Hair follicle dermal papilla cell (primary cell): ENCODE results near the gene GIMAP8. TPM values are rescaled to one million over a fixed set of nuclear protein-coding genes. Genes with fewer than 3 reads are reported as not detected.

Source experiments
- total RNA-seq: library from RNA; depleted of rRNA; stranded (reverse); fragments of >200 nt; gene quantifications from 2 replicates; pipeline ENCODE4 v1.2.3, GENCODE V29; 2012

The GIMAP8 gene
- total RNA-seq, result not detected in 2 replicates

DNA sequence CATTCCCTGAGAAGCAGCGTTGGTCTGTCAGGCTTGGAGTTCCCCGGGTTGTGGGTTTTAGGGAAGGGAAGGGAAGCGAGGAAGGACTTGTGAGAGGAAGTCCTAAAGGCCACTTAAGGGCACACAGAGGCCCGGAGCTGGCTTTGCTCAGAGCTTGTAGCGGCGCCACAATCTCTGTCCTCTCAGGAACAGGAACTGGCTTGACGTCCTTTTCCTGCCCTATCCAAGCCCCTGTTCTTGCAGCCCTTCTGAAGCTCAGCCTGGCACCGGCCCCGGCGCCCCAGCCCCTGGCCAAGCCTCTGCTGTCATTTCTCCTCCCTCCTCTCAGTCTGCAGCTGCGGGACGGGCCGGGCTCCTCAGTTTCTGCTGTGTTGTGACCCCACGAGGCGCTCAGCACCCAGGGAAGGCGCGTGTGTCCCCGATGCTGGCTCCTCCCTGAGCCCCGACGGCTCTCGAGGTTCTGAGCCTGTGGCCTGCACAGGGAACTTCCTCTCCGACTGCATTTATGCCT, at the start of gene GIMAP8:
TSS of gene GIMAP8 (plus strand) at position 140 of the 511 bp plus-strand sequence. CDS start 16,069 bp downstream, outside the sequence.

GRCh38 chr7:150514748-150515222, 64.4 kb downstream of the GIMAP8 start, which contains the start of gene GIMAP7:
GIMAP7 (plus strand) TSS chr7:150514872; CDS start chr7:150519975, 5,103 bp downstream.

Other genes starting within 250 kb of the GIMAP8 start
- gene LRRC61, start 127.3 kb upstream of the GIMAP8 start, total RNA-seq, result 0.24 and 0.97 TPM in 2 replicates
- 0.65 TPM in 1 of 2 replicates, not detected in the other for gene ACTR3C, start 127.1 kb upstream of the GIMAP8 start, total RNA-seq
- not detected in 2 replicates for gene RARRES2, start 109.0 kb upstream of the GIMAP8 start, total RNA-seq
- 76.3 and 101 TPM in 2 replicates for gene REPIN1, start 81.8 kb upstream of the GIMAP8 start, total RNA-seq
- 5.4 and 6.2 TPM in 2 replicates for gene ZNF775, start 71.3 kb upstream of the GIMAP8 start, total RNA-seq
- gene GIMAP7, start 64.2 kb downstream of the GIMAP8 start, total RNA-seq, result not detected in 2 replicates
- gene GIMAP4, start 116.8 kb downstream of the GIMAP8 start, total RNA-seq, result not detected in 2 replicates
- gene GIMAP6, start 181.8 kb downstream of the GIMAP8 start, total RNA-seq, result 0.16 TPM in 1 of 2 replicates, not detected in the other
- 5.1 and 10.7 TPM in 2 replicates for gene GIMAP2, start 235.1 kb downstream of the GIMAP8 start, total RNA-seq